Measurements from ENCODE around the gene PTGES3.
"Not testable (repeated sequence)": the region's sequence is repeated elsewhere in the genome, so short reads cannot be mapped to it uniquely, and the experiment has no call there.

DNA sequence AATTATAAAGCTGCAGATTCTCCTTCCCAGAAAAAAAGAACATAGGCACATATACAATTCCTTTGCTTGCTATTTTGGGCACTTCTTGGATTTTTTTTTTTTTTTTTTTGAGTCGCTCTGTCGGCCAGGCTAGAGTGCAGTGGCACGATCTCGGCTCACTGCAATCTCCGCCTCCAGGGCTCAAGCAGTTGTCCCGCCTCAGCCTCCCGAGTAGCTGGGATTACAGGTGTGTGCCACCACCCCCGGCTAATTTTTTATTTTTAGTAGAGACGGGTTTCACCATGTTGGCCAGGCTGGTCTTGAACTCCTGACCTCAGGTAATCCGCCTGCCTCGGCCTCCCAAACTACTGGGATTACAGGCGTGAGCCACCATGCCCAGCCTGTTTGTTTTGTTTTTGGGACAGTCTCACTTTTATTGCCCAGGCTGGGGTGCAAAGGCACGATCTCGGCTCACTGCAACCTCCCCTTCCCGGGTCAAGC is 38.2 kb upstream of the PTGES3 start:
- not testable (repeated sequence) for TF ChIP-seq EP300, POLR2AphosphoS5 (IDR thresholded peaks at IDR 0.05)
- TF ChIP-seq, protein P1, sequence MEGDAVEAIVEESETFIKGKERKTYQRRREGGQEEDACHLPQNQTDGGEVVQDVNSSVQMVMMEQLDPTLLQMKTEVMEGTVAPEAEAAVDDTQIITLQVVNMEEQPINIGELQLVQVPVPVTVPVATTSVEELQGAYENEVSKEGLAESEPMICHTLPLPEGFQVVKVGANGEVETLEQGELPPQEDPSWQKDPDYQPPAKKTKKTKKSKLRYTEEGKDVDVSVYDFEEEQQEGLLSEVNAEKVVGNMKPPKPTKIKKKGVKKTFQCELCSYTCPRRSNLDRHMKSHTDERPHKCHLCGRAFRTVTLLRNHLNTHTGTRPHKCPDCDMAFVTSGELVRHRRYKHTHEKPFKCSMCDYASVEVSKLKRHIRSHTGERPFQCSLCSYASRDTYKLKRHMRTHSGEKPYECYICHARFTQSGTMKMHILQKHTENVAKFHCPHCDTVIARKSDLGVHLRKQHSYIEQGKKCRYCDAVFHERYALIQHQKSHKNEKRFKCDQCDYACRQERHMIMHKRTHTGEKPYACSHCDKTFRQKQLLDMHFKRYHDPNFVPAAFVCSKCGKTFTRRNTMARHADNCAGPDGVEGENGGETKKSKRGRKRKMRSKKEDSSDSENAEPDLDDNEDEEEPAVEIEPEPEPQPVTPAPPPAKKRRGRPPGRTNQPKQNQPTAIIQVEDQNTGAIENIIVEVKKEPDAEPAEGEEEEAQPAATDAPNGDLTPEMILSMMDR (IDR thresholded peaks at IDR 0.05) = not testable (repeated sequence)

Data from stomach (tissue), 4 donors.